Testis (tissue), 2 donors: ENCODE results near the gene SAMD11.

Experiments used
- CTCF ChIP-seq, 3 experiments: fragments of 450-650 bp in 2 of 3; fragments of 200-600 bp in 1 of 3; sonication (generic) in 1 of 3; IDR thresholded peaks; one replicate each; pipeline ENCODE4 v1.5.1; 2016 to 2019; ENCODE audit warnings: antibody characterized with exemption in 3 of 3, mild to moderate bottlenecking in 2 of 3, moderate library complexity in 1 of 3
- POLR2A ChIP-seq: fragments of 450-650 bp; IDR thresholded peaks from one replicate; pipeline ENCODE4 v1.6.1; 2017; ENCODE audit warnings: antibody characterized with exemption, mild to moderate bottlenecking, moderate library complexity

DNA sequence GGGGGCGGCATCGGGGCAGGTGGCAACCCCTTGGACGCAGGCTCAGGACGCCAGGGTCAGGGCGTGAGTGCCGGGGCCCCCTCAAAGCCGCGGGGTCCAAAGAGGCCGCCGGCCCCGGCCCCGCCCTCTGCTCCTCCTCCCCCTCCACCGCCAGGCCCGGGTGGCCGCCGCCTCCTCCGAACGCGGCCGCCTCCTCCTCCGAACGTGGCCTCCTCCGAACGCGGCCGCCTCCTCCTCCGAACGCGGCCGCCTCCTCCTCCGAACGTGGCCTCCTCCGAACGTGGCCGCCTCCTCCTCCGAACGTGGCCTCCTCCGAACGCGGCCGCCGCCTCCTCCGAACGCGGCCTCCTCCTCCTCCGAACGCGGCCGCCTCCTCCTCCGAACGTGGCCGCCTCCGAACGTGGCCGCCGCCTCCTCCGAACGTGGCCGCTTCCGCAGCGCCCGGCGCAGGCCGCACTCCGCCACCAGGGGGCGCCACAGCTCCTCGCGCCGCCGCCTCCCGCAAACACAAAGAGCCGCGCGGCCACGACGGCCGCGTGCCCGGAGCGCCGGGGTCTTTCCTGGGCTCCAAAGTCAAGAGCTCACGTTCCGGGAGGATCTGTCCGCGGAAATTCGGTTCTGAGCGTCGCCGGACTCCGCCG lies 19.3 kb upstream of the SAMD11 start:
- TF ChIP-seq CTCF (IDR thresholded peaks at IDR 0.05): peak; percentile 97 to 99 (median 98)
- no peak for TF ChIP-seq POLR2A
